OCI-LY7 (cell line): Measurements from ENCODE around the gene PCBP3.

Experiments
- CTCF ChIP-seq: fragments of 200-600 bp; sonication (generic); conservative IDR thresholded peaks from 2 replicates; pipeline ENCODE4 v1.5.1; 2014; ENCODE audit warnings: mild to moderate bottlenecking, antibody characterized with exemption, low read length, moderate library complexity, mixed read lengths
- EZH2phosphoT487 ChIP-seq: fragments of 200-600 bp; sonication (generic); IDR thresholded peaks from 2 replicates; pipeline ENCODE4 v1.6.1; 2018; ENCODE audit warnings: low read depth, borderline replicate concordance, mild to moderate bottlenecking, mixed run types, antibody characterized with exemption, low read length, moderate library complexity, mixed read lengths

- TF ChIP-seq CTCF (no peak), EZH2phosphoT487 (no peak)
Measured at GRCh38 chr21:45763074-45763473, 119.5 kb downstream of the PCBP3 start.
